ENCODE results near the gene CHURC1.
"Not testable (repeated sequence)": the region's sequence is repeated elsewhere in the genome, so short reads cannot be mapped to it uniquely, and the experiment has no call there.

CHURC1 gene

GRCh38 chr14:64912261-64912660 lies 2.0 kb upstream of the CHURC1 start:
- no peak for DNase-seq

DNA sequence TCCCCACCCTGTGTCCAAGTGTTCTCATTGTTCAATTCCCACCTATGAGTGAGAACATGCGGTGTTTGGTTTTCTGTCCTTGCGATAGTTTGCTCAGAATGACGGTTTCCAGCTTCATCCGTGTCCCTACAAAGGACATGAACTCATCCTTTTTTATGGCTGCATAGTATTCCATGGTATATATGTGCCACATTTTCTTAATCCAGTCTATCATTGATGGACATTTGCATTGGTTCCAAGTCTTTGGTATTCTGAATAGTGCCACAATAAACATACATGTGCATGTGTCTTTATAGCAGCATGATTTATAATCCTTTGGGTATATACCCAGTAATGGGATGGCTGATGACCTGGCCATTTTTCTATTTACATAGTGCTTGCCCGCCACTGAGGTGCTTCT lies 778 bp upstream of the CHURC1 start:
- DNase-seq = not testable (repeated sequence)

DNA sequence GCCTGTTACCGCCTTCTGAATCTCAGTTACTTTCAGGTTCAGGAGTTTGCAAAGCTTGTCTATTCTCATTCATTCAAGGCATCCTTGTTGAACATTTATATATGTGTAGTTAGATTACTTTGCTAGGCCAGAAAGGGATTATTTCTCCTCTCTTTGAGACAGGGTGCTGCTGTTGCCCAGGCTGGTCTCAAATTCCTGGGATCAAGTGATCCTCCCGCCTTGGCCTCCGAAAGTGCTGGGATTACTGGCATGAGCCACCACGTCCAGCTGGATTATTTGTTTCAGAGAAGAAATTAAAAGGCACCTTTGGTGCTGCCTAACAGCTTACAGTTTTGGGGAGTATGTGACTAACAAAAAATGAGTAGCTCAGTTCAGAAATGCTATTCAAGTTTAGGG lies 772 bp downstream of the CHURC1 start:
- DNase-seq = no peak

- no peak for DNase-seq
Observed at GRCh38 chr14:64915797-64916196, 1.5 kb downstream of the CHURC1 start.

- DNase-seq = no peak
Observed at GRCh38 chr14:64918216-64918615, 4.0 kb downstream of the CHURC1 start.

GRCh38 chr14:64919215-64919614 lies 5.0 kb downstream of the CHURC1 start:
- no peak for DNase-seq

DNA sequence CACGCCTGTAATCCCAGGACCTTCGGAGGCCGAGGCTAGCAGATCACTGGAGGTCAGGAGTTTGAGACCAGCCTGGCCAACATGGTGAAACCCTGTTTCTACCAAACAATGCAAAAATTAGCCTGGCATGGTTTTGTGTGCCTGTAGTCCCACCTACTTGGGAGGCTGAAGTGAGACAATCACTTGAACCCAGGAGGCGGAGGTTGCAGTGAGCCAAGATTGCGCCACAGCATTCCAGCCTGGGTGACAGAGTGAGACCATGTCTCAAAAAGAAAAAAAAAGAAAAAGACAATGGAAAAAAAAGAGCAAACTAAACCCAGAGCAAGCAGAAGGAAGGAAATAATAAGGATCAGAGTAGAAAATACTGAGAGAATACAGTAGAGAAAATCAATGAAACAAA lies 5.4 kb downstream of the CHURC1 start:
- DNase-seq = no peak

- no peak for DNase-seq
Observed at GRCh38 chr14:64920465-64920864, 6.2 kb downstream of the CHURC1 start.

DNA sequence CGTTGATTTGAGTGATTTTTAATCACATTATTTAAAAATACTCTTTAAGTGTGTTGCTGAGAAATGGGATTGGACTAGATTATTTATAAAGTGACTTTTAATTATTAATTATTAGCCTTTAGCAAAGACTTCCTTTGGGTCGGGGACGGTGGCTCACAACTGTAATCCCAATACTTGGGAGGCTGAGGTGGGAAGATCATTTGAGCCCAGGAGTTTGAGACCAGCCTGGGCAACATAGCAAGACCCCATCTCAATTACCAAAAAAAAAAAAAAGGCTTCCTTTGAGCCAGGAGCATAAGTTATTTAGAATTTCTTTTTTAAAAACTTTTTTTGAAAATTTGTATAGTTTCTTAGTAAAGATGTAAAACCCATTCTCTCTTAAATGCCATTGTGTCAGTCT lies 8.8 kb downstream of the CHURC1 start:
- no peak for DNase-seq

DNA sequence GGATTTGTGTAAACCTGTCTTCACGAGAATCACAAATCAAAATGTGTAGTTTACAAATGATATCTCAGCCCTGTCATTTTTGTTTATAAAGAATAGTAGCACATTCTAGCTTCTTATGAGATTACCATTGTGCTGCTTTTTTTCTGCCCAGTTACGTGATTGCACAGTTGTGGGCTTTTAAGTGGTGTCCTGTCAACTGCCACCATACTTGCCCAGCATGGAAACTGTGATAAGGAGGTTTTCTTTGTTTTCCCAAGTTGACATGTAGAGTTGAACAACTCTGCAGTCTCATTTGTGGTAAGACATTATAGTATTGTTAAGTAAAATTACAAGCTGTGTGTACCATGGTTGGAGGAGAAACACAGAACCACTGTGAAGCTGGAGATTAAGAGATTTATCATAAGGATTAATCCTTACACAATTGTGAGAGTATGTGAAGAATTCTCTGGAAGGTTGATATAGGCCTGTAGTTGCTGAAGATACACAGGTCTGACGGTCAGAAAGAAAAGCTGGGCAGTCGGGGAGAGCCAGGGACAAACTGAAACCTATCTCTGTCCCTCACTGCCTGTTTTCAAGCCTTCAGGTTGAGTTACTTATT lies 12.2 kb downstream of the CHURC1 start:
- no peak for DNase-seq

DNA sequence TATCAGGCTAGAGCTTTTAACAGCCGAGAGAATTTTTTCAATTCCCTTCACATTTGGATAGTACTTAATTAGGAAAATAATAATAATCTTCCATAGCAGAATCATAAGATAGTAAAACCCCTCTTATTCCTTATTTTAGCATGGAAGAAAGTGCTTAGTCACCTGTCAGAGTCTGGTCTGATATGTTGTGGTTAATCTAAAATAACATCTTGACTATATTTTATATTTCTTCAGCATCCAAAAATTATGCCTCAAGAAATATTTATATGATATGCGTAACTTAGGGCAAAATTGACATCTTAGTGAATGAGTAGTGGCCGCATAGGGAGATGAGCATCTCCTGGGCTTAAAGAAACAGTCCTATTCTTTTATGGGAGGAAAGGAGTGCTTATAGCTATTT lies 12.8 kb downstream of the CHURC1 start:
- no peak for DNase-seq

- no peak for DNase-seq
Observed at GRCh38 chr14:64928239-64929013, 14.2 kb downstream of the CHURC1 start.

DNA sequence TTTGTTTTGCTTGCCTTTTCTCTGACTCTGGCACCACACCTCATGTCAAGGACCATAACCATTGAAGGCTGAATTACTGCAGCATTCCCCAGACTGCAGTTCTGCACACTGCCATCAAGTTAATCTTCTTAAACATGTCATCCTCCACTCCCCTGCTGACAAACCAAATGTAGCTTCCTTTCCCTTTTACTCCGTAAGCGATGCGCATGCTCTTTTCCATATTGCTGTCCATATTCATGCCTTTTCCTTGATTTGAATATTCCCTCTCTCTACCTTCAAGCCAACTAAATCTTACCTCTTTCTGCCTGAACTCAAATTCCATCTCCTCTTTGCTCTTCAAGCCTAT lies 14.7 kb downstream of the CHURC1 start:
- DNase-seq = no peak

GRCh38 chr14:64930085-64930843 lies 16.0 kb downstream of the CHURC1 start:
- no peak for DNase-seq

DNA sequence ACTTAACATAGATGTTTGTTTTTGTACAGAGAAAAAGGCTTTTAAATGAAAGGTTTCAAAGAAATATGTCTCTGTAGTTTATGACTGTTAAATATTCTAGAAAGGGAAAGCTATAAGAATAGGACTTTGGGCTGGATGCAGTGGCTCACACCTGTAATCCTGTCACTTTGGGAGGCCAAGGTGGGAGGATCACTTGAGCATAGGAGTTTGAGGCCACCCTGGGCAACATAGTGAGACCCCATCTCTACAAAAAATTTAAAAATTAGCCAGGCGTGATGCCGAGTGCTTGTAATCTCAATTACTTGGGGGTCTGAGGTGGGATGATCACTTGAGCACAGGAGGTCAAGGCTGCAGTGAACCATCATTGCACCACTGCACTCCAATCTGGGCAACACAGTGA lies 16.9 kb downstream of the CHURC1 start:
- no peak for DNase-seq

- DNase-seq = no peak
Observed at GRCh38 chr14:64932231-64932630, 18.0 kb downstream of the CHURC1 start.

- no peak for DNase-seq
Observed at GRCh38 chr14:64934338-64934929, 20.2 kb downstream of the CHURC1 start.

- DNase-seq = no peak
Observed at GRCh38 chr14:64935508-64935907, 21.3 kb downstream of the CHURC1 start.

GRCh38 chr14:64937171-64937820 lies 23.0 kb downstream of the CHURC1 start:
- DNase-seq = no peak

DNA sequence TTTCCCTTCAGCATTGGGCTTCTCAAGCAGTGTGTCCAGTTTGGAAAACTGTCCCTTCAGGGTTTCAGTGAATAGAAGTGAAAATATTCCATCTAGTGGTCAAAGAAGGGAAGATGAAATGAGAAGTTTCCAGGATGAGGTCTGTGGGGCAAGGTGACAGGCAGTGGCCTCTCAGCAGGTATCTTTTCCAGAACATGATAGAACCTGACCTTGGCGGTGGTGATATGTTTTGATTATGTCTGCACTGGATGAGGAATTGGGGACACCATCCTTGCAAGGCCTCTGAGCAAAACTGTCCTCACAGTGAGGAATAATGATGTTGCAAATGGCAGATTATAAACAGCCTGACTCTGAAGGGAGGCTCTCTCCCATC lies 23.6 kb downstream of the CHURC1 start:
- no peak for DNase-seq

- DNase-seq = no peak
Observed at GRCh38 chr14:64938972-64939816, 24.9 kb downstream of the CHURC1 start.

DNA sequence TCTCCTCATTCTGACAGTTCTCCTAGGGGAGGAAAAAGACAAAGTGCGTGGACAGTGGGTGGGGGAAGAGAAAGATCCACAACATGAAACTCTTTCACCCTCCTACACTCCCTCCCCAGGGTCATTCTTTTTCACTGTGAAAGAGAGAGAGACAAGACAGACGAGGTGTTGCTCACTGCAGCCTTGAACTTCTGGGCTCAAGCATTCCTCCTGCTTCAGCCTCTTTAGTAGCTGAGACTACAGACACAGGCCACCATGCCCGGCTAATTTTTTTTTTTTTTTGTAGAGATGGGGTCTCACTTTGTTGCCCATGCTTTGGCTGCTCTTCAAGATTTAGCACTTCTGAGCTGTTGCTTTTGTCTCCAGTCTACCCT lies 25.5 kb downstream of the CHURC1 start:
- DNase-seq = no peak

Data from activated T-cell treated with anti-CD3 and anti-CD28 coated beads for 4 hours (primary cell).